Stimulated activated CD8-positive, alpha-beta memory T cell treated with anti-CD3 and anti-CD28 coated beads, Interleukin-7, amount 100 ng/mL, for 48 hours (primary cell): ENCODE results near the gene GMPR2.
"Not testable (repeated sequence)": the region's sequence is repeated elsewhere in the genome, so short reads cannot be mapped to it uniquely, and the experiment has no call there.

Source experiments
- DNase-seq, 2 donors: peaks; one replicate each; pipeline ENCODE4 v3.0.0-alpha.2; 2020; ENCODE audit warnings: low read depth in 1 of 2; ENCODE audit errors: extremely low read depth in 1 of 2

Gene GMPR2

GRCh38 chr14:24226473-24226872 is 6.3 kb upstream of the GMPR2 start:
- DNase-seq, result no peak

GRCh38 chr14:24228902-24229301 is 3.8 kb upstream of the GMPR2 start:
- DNase-seq, result no peak

GRCh38 chr14:24231263-24232120 is 1.2 kb upstream of the GMPR2 start:
- no peak for DNase-seq

- DNase-seq, result peak; percentile 78 to 92
Measured at GRCh38 chr14:24232121-24232644, 546 bp upstream of the GMPR2 start, which contains the start of gene NEDD8. NEDD8 (minus strand) TSS chr14:24232367; CDS start chr14:24232267, 100 bp downstream.

- DNase-seq, result no peak
Measured at GRCh38 chr14:24233538-24233866, 773 bp downstream of the GMPR2 start.

- DNase-seq, result no peak
Measured at GRCh38 chr14:24234095-24235005, 1.6 kb downstream of the GMPR2 start.

- no peak for DNase-seq
Measured at GRCh38 chr14:24235804-24236688, 3.3 kb downstream of the GMPR2 start.

- DNase-seq, result no peak
Measured at GRCh38 chr14:24236689-24237462, 4.1 kb downstream of the GMPR2 start.

GRCh38 chr14:24237463-24237955 is 4.8 kb downstream of the GMPR2 start:
- DNase-seq, result no peak

GRCh38 chr14:24238123-24238522 is 5.4 kb downstream of the GMPR2 start:
- no peak for DNase-seq

- DNase-seq, result no peak
Measured at GRCh38 chr14:24238527-24239037, 5.9 kb downstream of the GMPR2 start.

GRCh38 chr14:24240110-24240918 is 7.6 kb downstream of the GMPR2 start:
- DNase-seq, result no peak

GRCh38 chr14:24241829-24242443 is 9.2 kb downstream of the GMPR2 start:
- peak; percentile 89 to 90 for DNase-seq

- no peak for DNase-seq
Measured at GRCh38 chr14:24243336-24243836, 10.7 kb downstream of the GMPR2 start.

GRCh38 chr14:24245350-24245749 is 12.6 kb downstream of the GMPR2 start:
- DNase-seq, result not testable (repeated sequence)

- no peak for DNase-seq
Measured at GRCh38 chr14:24246765-24247212, 14.1 kb downstream of the GMPR2 start.

GRCh38 chr14:24247422-24247821 is 14.7 kb downstream of the GMPR2 start:
- DNase-seq, result no peak
